SK-N-MC (cell line): Measurements from ENCODE around the gene ZNF804B.

ENCODE experiments used
- FOXP2 ChIP-seq: optimal IDR thresholded peaks from 2 replicates; pipeline ENCODE3; 2011; ENCODE audit warnings: mild to moderate bottlenecking, moderate library complexity; ENCODE audit not compliant: insufficient read depth; ENCODE audit errors: extremely low read length, control extremely low read depth
- POLR2AphosphoS5 ChIP-seq: IDR thresholded peaks from 2 replicates; pipeline ENCODE4 v1.6.1; 2012; ENCODE audit warnings: mild to moderate bottlenecking, low read depth, low read length, borderline replicate concordance

GRCh38 chr7:88888684-88889083 lies 129.2 kb downstream of the ZNF804B start:
- TF ChIP-seq FOXP2 (no peak), POLR2AphosphoS5 (no peak)
